ENCODE results near the gene GRB2.
"Not testable (repeated sequence)": the region's sequence is repeated elsewhere in the genome, so short reads cannot be mapped to it uniquely, and the experiment has no call there.

Gene GRB2

GRCh38 chr17:75315541-75316243 is 89.8 kb downstream of the GRB2 start:
- Histone ChIP-seq H3K9ac (ENCODE audit: low read length) (no peak overlapping the region), H3K36me3 (ENCODE audit: control insufficient read depth, insufficient read depth, low read length, severe bottlenecking) (peaks cover 29% of the 10 kb centered on the region)

GRCh38 chr17:75313941-75314551 is 91.4 kb downstream of the GRB2 start:
- H3K4me1 ChIP-seq (ENCODE audit: control insufficient read depth, insufficient read depth, low read length): peaks cover 41% of the 10 kb centered on the region
- no peak for DNase-seq (ENCODE audit: low read depth)
- H3K4me3 ChIP-seq (ENCODE audit: low read length): no peak overlapping the region
- H3K9me3 ChIP-seq (ENCODE audit: control insufficient read depth, low read length): no peaks in the 10 kb centered on the region
- H3K27me3 ChIP-seq (replicated peaks; ENCODE audit: control insufficient read depth, insufficient read depth, low read length): no peaks in the 10 kb centered on the region
- H3K36me3 ChIP-seq (ENCODE audit: control insufficient read depth, insufficient read depth, low read length, severe bottlenecking): peaks cover 15% of the 10 kb centered on the region
- peak overlapping the region; percentile 34 for H3K9ac ChIP-seq (ENCODE audit: low read length)

More at GRCh38 chr17:75315541-75316243, 89.8 kb downstream of the GRB2 start:
- Histone ChIP-seq H3K4me1 (ENCODE audit: control insufficient read depth, insufficient read depth, low read length) (peaks cover 31% of the 10 kb centered on the region), H3K9me3 (ENCODE audit: control insufficient read depth, low read length) (no peaks in the 10 kb centered on the region), H3K27me3 (replicated peaks; ENCODE audit: control insufficient read depth, insufficient read depth, low read length) (no peaks in the 10 kb centered on the region), H3K4me3 (ENCODE audit: low read length) (no peak overlapping the region)
- DNase-seq (ENCODE audit: low read depth): no peak

- no peak for DNase-seq (ENCODE audit: low read depth)
- H3K9me3 ChIP-seq (ENCODE audit: control insufficient read depth, low read length): no peaks in the 10 kb centered on the region
These were observed 96.5 kb downstream of the GRB2 start for GRCh38 chr17:75308732-75309629.

GRCh38 chr17:75307957-75308731 is 97.3 kb downstream of the GRB2 start:
- no peaks in the 10 kb centered on the region for H3K36me3 ChIP-seq (ENCODE audit: control insufficient read depth, insufficient read depth, low read length, severe bottlenecking)
- H3K4me3 ChIP-seq (ENCODE audit: low read length): no peak overlapping the region
- DNase-seq (ENCODE audit: low read depth): no peak
- H3K27me3 ChIP-seq (replicated peaks; ENCODE audit: control insufficient read depth, insufficient read depth, low read length): no peaks in the 10 kb centered on the region
- H3K9ac ChIP-seq (ENCODE audit: low read length): peak overlapping the region; percentile 78
- H3K4me1 ChIP-seq (ENCODE audit: control insufficient read depth, insufficient read depth, low read length): peaks cover 32% of the 10 kb centered on the region
- no peaks in the 10 kb centered on the region for H3K9me3 ChIP-seq (ENCODE audit: control insufficient read depth, low read length)

More at GRCh38 chr17:75308732-75309629, 96.5 kb downstream of the GRB2 start:
- no peaks in the 10 kb centered on the region for H3K36me3 ChIP-seq (ENCODE audit: control insufficient read depth, insufficient read depth, low read length, severe bottlenecking)
- H3K27me3 ChIP-seq (replicated peaks; ENCODE audit: control insufficient read depth, insufficient read depth, low read length): no peaks in the 10 kb centered on the region
- H3K4me1 ChIP-seq (ENCODE audit: control insufficient read depth, insufficient read depth, low read length): peaks cover 36% of the 10 kb centered on the region
- H3K9ac ChIP-seq (ENCODE audit: low read length): peak overlapping the region; percentile 78
- H3K4me3 ChIP-seq (ENCODE audit: low read length): no peak overlapping the region

DNA sequence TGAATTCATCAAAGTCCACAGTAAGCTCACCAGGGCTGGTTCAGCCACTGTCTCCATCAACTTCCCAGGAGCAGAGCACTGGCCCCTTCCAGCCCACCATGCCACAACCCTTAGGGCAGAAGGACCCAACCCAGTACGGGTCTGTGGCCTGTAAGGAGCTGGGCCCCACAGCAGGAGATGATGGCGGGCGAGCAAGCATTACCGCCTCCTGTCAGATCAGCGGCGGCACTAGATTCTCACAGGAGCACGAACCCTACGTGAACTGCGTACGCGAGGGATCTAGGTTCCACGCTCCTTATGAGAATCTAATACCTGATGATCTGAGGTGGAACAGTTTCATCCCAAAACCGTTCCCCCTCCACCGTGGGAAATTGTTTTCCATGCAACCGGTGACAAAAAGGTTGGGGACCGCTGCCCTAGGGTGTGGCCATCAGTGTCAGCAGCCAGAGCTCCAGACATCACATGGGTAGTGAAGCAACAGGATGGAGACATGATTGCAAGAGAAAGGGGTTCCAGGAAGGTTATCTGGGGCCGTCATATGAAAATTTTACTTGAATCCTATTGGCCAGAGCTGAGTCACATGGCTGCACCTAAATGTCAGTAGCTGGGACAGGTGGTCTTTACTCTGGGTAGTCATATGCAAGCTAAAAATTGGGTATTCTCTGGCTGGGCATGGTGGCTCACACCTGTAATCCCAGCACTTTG is 103.8 kb downstream of the GRB2 start:
- Histone ChIP-seq H3K36me3 (ENCODE audit: control insufficient read depth, insufficient read depth, low read length, severe bottlenecking) (no peaks in the 10 kb centered on the region), H3K27me3 (replicated peaks; ENCODE audit: control insufficient read depth, insufficient read depth, low read length) (no peaks in the 10 kb centered on the region), H3K9ac (ENCODE audit: low read length) (no peak overlapping the region), H3K9me3 (ENCODE audit: control insufficient read depth, low read length) (no peaks in the 10 kb centered on the region), H3K4me3 (ENCODE audit: low read length) (no peak overlapping the region), H3K4me1 (ENCODE audit: control insufficient read depth, insufficient read depth, low read length) (no peaks in the 10 kb centered on the region)
- no peak for DNase-seq (ENCODE audit: low read depth)

DNA sequence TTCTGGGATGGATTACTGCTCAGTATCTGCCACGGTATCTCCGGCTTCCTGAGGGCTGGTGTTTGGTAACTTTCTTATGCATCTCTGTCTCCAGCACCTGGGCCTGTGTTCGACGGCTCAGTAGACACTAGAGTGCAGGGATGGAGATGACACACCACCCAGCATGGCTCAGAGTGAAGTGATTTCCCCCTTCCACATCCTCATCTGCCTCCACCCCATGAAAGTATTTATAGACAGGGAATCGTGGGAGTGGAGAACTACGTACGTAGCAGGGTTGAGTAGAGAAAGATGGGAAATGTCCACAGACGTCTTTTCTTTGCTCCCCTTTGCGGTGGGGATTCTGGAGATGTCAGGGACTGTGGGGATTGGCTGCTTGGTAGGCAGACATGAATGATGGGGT is 104.4 kb downstream of the GRB2 start:
- Histone ChIP-seq H3K4me1 (ENCODE audit: control insufficient read depth, insufficient read depth, low read length) (no peaks in the 10 kb centered on the region), H3K27me3 (replicated peaks; ENCODE audit: control insufficient read depth, insufficient read depth, low read length) (no peaks in the 10 kb centered on the region), H3K9ac (ENCODE audit: low read length) (no peak overlapping the region), H3K4me3 (ENCODE audit: low read length) (no peak overlapping the region), H3K9me3 (ENCODE audit: control insufficient read depth, low read length) (no peaks in the 10 kb centered on the region), H3K36me3 (ENCODE audit: control insufficient read depth, insufficient read depth, low read length, severe bottlenecking) (no peaks in the 10 kb centered on the region)
- DNase-seq (ENCODE audit: low read depth): no peak

GRCh38 chr17:75300280-75300679 is 105.2 kb downstream of the GRB2 start:
- H3K4me1 ChIP-seq (ENCODE audit: control insufficient read depth, insufficient read depth, low read length): no peaks in the 10 kb centered on the region
- no peak overlapping the region for H3K4me3 ChIP-seq (ENCODE audit: low read length)
- no peaks in the 10 kb centered on the region for H3K9me3 ChIP-seq (ENCODE audit: control insufficient read depth, low read length)
- peak; percentile 31 for DNase-seq (ENCODE audit: low read depth)
- no peaks in the 10 kb centered on the region for H3K36me3 ChIP-seq (ENCODE audit: control insufficient read depth, insufficient read depth, low read length, severe bottlenecking)
- H3K9ac ChIP-seq (ENCODE audit: low read length): no peak overlapping the region
- H3K27me3 ChIP-seq (replicated peaks; ENCODE audit: control insufficient read depth, insufficient read depth, low read length): no peaks in the 10 kb centered on the region

DNA sequence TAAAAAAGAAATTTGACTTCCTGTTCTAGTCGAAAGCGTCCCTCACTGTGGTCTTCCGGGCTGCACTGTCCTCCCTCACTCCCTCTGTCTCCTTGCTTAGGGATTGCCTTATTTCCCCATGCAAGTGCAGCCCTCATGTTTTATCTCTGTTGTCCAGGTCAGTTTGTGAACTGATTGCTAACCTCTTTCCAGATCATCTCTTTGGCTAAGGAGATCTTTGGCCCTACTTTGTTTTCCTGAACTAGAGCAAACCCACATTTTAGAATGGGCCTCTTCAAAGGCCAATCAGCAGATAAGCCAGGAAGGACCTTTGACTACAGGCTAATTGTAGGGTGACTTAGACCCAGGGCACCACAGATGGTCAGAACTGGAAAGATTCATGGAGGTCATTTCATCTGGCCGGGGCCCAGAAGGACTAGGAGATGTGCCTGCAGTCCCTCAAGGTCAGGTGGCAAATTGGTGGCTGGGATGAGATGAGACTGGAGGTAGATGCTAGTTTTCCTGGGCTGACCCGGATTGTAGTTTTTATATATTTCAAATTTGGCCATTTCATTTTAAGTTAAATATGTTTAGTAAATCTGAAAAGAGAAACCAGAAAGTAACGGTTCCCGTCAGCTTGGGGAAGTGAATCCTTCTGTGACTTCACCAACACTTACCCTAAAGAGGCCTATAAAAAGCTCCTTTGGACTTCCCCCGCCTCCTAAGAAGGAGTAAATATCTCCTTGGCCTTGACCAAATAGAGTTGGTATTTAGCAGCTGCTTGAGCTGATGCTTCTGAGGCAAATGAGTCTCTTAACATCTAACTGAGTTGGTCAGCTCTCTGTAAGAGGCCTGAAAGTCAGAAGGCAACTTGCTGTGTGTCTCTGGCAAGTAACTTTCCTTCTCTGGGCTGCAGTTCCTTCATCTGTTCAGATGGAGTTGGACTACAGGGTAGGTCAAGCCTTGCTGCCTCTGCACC is 110.0 kb downstream of the GRB2 start:
- H3K9ac ChIP-seq (ENCODE audit: low read length): no peak overlapping the region

DNA sequence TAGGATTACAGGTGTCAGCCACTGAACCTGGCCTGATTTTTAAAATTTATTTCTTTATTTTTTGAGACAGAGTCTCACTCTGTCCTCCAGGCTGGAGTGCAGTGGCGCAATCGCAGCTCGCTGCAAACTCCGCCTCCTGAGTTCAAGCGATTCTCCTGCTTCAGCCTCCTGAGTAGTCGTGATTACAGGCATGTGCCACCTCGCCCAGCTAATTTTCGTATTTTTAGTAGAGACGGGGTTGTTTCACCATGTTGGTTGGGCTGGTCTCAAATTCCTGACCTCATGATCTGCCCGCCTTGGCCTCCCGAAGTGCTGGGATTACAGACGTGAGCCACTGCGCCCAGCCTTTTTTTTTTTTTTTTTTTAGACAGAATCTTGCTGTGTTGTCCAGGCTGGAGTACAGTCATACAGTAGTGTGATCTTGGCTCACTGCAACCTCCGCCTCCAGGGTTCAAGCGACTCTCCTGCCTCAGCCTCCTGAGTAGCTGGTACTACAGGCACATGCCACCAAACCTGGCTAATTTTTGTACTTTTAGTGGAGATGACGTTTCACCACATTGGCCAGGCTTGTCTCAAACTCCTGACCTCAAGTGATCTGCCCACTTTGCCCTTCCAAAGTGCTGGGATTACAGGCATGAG is 112.5 kb downstream of the GRB2 start:
- not testable (repeated sequence) for H3K27me3 ChIP-seq (replicated peaks; ENCODE audit: control insufficient read depth, insufficient read depth, low read length); H3K9ac ChIP-seq (ENCODE audit: low read length); H3K9me3 ChIP-seq (ENCODE audit: control insufficient read depth, low read length); H3K36me3 ChIP-seq (ENCODE audit: control insufficient read depth, insufficient read depth, low read length, severe bottlenecking); DNase-seq (ENCODE audit: low read depth); H3K4me3 ChIP-seq (ENCODE audit: low read length); H3K4me1 ChIP-seq (ENCODE audit: control insufficient read depth, insufficient read depth, low read length)

More for the DNA sequence above, 110.0 kb downstream of the GRB2 start:
- no peaks in the 10 kb centered on the region for H3K4me1 ChIP-seq (ENCODE audit: control insufficient read depth, insufficient read depth, low read length)
- H3K27me3 ChIP-seq (replicated peaks; ENCODE audit: control insufficient read depth, insufficient read depth, low read length): no peaks in the 10 kb centered on the region
- H3K4me3 ChIP-seq (ENCODE audit: low read length): no peak overlapping the region
- H3K36me3 ChIP-seq (ENCODE audit: control insufficient read depth, insufficient read depth, low read length, severe bottlenecking): no peaks in the 10 kb centered on the region
- no peak for DNase-seq (ENCODE audit: low read depth)
- no peaks in the 10 kb centered on the region for H3K9me3 ChIP-seq (ENCODE audit: control insufficient read depth, low read length)
